GM18499 (cell line): ENCODE results near the gene GRIK1.
A peak's percentile ranks its signal among the peaks of the same experiment; 100 is the strongest.

Experiments used
- ATAC-seq: cut with Tn5 transposase; IDR thresholded peaks from one replicate; pipeline ENCODE4 v1.9.1; 2021; ENCODE audit warnings: moderate number of reproducible peaks; ENCODE audit not compliant: insufficient read depth, unreplicated experiment

GRIK1 gene

GRCh38 chr21:29654203-29654602, 285.6 kb downstream of the GRIK1 start:
- ATAC-seq, result no peak

GRCh38 chr21:29650523-29651022, 289.2 kb downstream of the GRIK1 start:
- ATAC-seq, result no peak

- no peak for ATAC-seq
Observed at GRCh38 chr21:29649406-29649814, 290.4 kb downstream of the GRIK1 start.

GRCh38 chr21:29648710-29649240, 291.0 kb downstream of the GRIK1 start:
- ATAC-seq, result no peak

- ATAC-seq, result no peak
Observed at GRCh38 chr21:29647353-29647781, 292.4 kb downstream of the GRIK1 start.

GRCh38 chr21:29645666-29646553, 293.9 kb downstream of the GRIK1 start:
- no peak for ATAC-seq

GRCh38 chr21:29643289-29643688, 296.5 kb downstream of the GRIK1 start:
- ATAC-seq, result no peak

- ATAC-seq, result no peak
Observed at GRCh38 chr21:29642551-29643245, 297.1 kb downstream of the GRIK1 start.

- no peak for ATAC-seq
Observed at GRCh38 chr21:29641635-29642550, 297.9 kb downstream of the GRIK1 start.

- no peak for ATAC-seq
Observed at GRCh38 chr21:29641001-29641634, 298.7 kb downstream of the GRIK1 start.

GRCh38 chr21:29640080-29640508, 299.7 kb downstream of the GRIK1 start:
- ATAC-seq, result no peak

- no peak for ATAC-seq
Observed at GRCh38 chr21:29639366-29640079, 300.3 kb downstream of the GRIK1 start.

- ATAC-seq, result peak; percentile 55
Observed at GRCh38 chr21:29638761-29639327, 301.0 kb downstream of the GRIK1 start.

GRCh38 chr21:29638138-29638537, 301.7 kb downstream of the GRIK1 start:
- no peak for ATAC-seq

- no peak for ATAC-seq
Observed at GRCh38 chr21:29637553-29637952, 302.2 kb downstream of the GRIK1 start.

- ATAC-seq, result no peak
Observed at GRCh38 chr21:29637134-29637533, 302.7 kb downstream of the GRIK1 start.

- ATAC-seq, result no peak
Observed at GRCh38 chr21:29634418-29634817, 305.4 kb downstream of the GRIK1 start.

- no peak for ATAC-seq
Observed at GRCh38 chr21:29633756-29634155, 306.0 kb downstream of the GRIK1 start.

- ATAC-seq, result no peak
Observed at GRCh38 chr21:29630441-29630840, 309.4 kb downstream of the GRIK1 start.
